HepG2 (cell line): ENCODE data around the gene ZMIZ1. TPM values are rescaled to one million over a fixed set of nuclear protein-coding genes. Genes with fewer than 3 reads are reported as not detected.

Source experiments
- ARID5B ChIP-seq: IDR thresholded peaks from 2 replicates; pipeline ENCODE4 v1.4.0; 2020; ENCODE audit warnings: mild to moderate bottlenecking, missing genetic modification reagents
- FLYWCH1 ChIP-seq: sonication (generic); formaldehyde crosslinking; IDR thresholded peaks from 2 replicates; pipeline ENCODE4 v1.8.1; 2023; ENCODE audit warnings: mild to moderate bottlenecking, missing genetic modification reagents
- FOSL2 ChIP-seq: sonication (generic); formaldehyde crosslinking; IDR thresholded peaks from 2 replicates; pipeline ENCODE4 v1.4.0; 2020; ENCODE audit warnings: missing genetic modification reagents
- TOE1 ChIP-seq: sonication (generic); formaldehyde crosslinking; IDR thresholded peaks from 2 replicates; pipeline ENCODE4 v1.4.0; 2020; ENCODE audit warnings: mild to moderate bottlenecking, missing genetic modification reagents
- ZNF574 ChIP-seq: sonication (generic); formaldehyde crosslinking; IDR thresholded peaks from 2 replicates; pipeline ENCODE4 v1.4.0; 2020; ENCODE audit warnings: missing genetic modification reagents
- ZNF605 ChIP-seq: sonication (generic); formaldehyde crosslinking; IDR thresholded peaks from 2 replicates; pipeline ENCODE4 v1.8.0; 2022; ENCODE audit warnings: mild to moderate bottlenecking, missing genetic modification reagents
- ZNF644 ChIP-seq: IDR thresholded peaks from 2 replicates; pipeline ENCODE4 v1.6.1; 2016; ENCODE audit warnings: low read depth
- ZNF746 ChIP-seq: sonication (generic); formaldehyde crosslinking; IDR thresholded peaks from 2 replicates; pipeline ENCODE4 v1.8.0; 2022; ENCODE audit warnings: mild to moderate bottlenecking, missing genetic modification reagents
- ZSCAN31 ChIP-seq: sonication (generic); formaldehyde crosslinking; IDR thresholded peaks from 2 replicates; pipeline ENCODE4 v1.5.0; 2020; ENCODE audit warnings: low read depth, mild to moderate bottlenecking, missing genetic modification reagents
- polyA plus RNA-seq, 8 experiments: library from polyadenylated mRNA; depleted of rRNA in 3 of 8; stranded (reverse) in 7 of 8; unstranded in 1 of 8; fragments of >200 nt; fragmentation: Illumina TruSeq in 4 of 8; extraction: Trizol in 4 of 8; gene quantifications; 2 replicates each; pipeline versions ENCODE4 v1.2.1 to v1.2.3, GENCODE V29; 2011 to 2016; ENCODE audit warnings: low read depth in 4 of 8, missing spikeins in 1 of 8, mixed read lengths in 1 of 8; ENCODE audit not compliant: insufficient read depth in 1 of 8
- total RNA-seq, 5 experiments: library from RNA; depleted of rRNA; stranded (reverse); fragments of >200 nt; fragmentation: Illumina TruSeq; extraction: Trizol; gene quantifications; 2 replicates each; pipeline ENCODE4 v1.2.3, GENCODE V29; 2016; ENCODE audit warnings: low read depth in 1 of 5

The ZMIZ1 gene
- total and polyA plus RNA-seq, 2 of the 13 experiments (the other 11 are each of a cell fraction or from before 2014, with no cell fraction given) = 5.3 to 10.2 TPM

DNA sequence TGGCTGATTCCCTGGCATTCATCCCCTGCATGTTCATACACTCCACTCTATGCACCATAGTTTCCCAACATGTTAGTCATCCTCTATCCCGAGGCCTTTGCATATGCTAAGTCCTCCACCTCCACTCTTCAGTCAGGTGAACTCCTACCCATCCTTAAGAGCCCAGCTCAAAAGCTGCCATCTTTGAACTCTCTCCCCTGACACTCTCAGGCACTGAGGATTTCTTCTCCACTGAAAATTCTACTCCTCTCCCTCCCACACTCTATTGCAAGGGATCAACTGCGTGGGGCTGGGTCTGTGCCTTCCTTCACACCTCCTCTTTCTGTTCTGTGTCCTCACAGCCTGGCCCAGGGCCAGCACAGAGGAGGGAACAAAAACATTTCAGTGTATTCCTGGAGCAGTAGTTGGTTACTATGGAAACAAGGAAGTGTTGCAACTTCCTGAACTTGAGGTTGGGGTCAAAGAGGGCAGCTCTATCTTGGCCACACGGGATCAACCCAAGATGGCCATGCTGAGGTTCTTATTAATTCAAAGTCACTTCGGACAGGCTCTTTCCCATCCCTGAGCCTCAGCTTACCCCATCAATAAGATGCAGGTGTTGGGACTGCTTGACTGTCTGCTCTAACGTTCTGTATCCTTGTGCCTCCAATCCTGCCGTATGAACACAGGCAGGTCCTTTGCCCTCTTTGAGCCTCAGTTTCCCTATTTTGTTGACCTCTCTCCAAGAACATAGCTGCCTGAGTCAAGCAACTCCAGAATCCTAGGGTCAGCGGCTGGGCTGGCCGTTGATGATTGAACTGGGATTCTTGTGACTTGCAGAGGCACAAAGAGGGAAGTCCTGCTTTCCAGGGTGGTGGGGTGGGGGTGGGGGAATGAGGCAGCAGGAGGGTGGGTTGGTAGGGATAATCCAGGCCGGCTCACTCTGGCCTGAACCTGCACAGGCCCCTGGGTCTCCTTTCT, 15.5 kb downstream of the ZMIZ1 start (continued):
- TF ChIP-seq ZNF574 (CRISPR knock-in tag) = peak; percentile 47
- TF ChIP-seq ZSCAN31 (CRISPR knock-in tag) = no peak
- no peak for TF ChIP-seq ZNF605 (CRISPR knock-in tag)
- TF ChIP-seq TOE1 (CRISPR knock-in tag) = no peak
- peak; percentile 51; the same call in 1 of the 2 replicates for TF ChIP-seq ZNF746 (CRISPR knock-in tag)
- TF ChIP-seq FLYWCH1 (CRISPR knock-in tag) = no peak
- TF ChIP-seq FOSL2 (CRISPR knock-in tag) = peak; percentile 44; the same call in 1 of the 2 replicates
- peak; percentile 68 for TF ChIP-seq ARID5B (CRISPR knock-in tag)
- 0 out of 2 replicates have a peak, but pooled peaks have one; percentile 14 for TF ChIP-seq ZNF644 (CRISPR knock-in tag)
